ENCODE results near the gene C10orf90. TPM values are rescaled to one million over a fixed set of nuclear protein-coding genes. Genes with fewer than 3 reads are reported as not detected.

Gene C10orf90
- total and polyA plus RNA-seq, 2 of the 8 experiments (the other 6 are each of a cell fraction or from before 2014, with no cell fraction given) = 0.21 TPM; not detected in 1

- no peaks in the 10 kb centered on the region for H3K79me1 ChIP-seq (ENCODE audit: low read depth, low read length)
- no peak overlapping the region for H3K27ac ChIP-seq (ENCODE audit: low read depth, low read length)
- H3K79me2 ChIP-seq (ENCODE audit: control insufficient read depth in 1 of 2, insufficient read depth in 2 of 2, low read length in 2 of 2) = no peaks in the 10 kb centered on the region
- H3K14ac ChIP-seq (ENCODE audit: insufficient read length) = no peak overlapping the region
- no peak overlapping the region for H2BK20ac ChIP-seq (ENCODE audit: low read length)
- H3K9ac ChIP-seq (replicated peaks in 1 of 4; ENCODE audit: extremely low read depth in 1 of 4, low read depth in 3 of 4, low read length in 3 of 4) = no peak overlapping the region; a peak in 1 of 7 replicates
- H3K4me1 ChIP-seq (replicated peaks in 1 of 4; ENCODE audit: control insufficient read depth in 3 of 4, insufficient read depth in 4 of 4, low read length in 3 of 4) = no peaks in the 10 kb centered on the region
- DNase-seq (ENCODE audit: low read depth in 1 of 2, low spot score in 2 of 2) (peak in 1 of 2 experiments; percentile 31), FAIRE-seq (no peak)
- no peak overlapping the region for H4K8ac ChIP-seq (ENCODE audit: extremely low read depth, insufficient read depth, low read length)
- H4K91ac ChIP-seq (replicated peaks; ENCODE audit: insufficient read length, low read length) = no peak overlapping the region
- H2BK5ac ChIP-seq (ENCODE audit: low read depth, low read length) = no peak overlapping the region
- H3K36me3 ChIP-seq (ENCODE audit: control insufficient read depth in 2 of 4, insufficient read depth in 4 of 4, low read length in 3 of 4) = no peaks in the 10 kb centered on the region
- 93% methylated on average over 6 of the region's 6 CpGs; no CpG with 5 or more reads in 1 of the 2 experiments for WGBS, 2 experiments (ENCODE audit: extremely low coverage in 1 of 2, insufficient coverage in 1 of 2, insufficient read length in 1 of 2, insufficient replicate concordance in 2 of 2, low coverage in 1 of 2, low lambda C conversion rate in 2 of 2, missing lambda C conversion rate in 1 of 2)
- H3K56ac ChIP-seq (replicated peaks; ENCODE audit: insufficient read length, low read depth, low read length) = no peak overlapping the region
- H2BK12ac ChIP-seq (ENCODE audit: low read depth, low read length) = no peak overlapping the region
- no peak overlapping the region for H3K4ac ChIP-seq (replicated peaks; ENCODE audit: insufficient read length, low read depth, low read length)
- no peaks in the 10 kb centered on the region for H4K20me1 ChIP-seq (replicated peaks in 1 of 2; ENCODE audit: control insufficient read depth in 1 of 2, insufficient read depth in 2 of 2, low read length in 2 of 2)
- no peak overlapping the region for H2BK15ac ChIP-seq (ENCODE audit: low read length)
- no peak overlapping the region for H2BK120ac ChIP-seq (replicated peaks; ENCODE audit: low read depth, low read length)
- no peak overlapping the region for H3K4me2 ChIP-seq (ENCODE audit: insufficient read depth in 1 of 2, low read depth in 2 of 2, low read length in 2 of 2)
- H3K23me2 ChIP-seq (ENCODE audit: low read depth, low read length) = no peaks in the 10 kb centered on the region
- no peak overlapping the region for H3K18ac ChIP-seq (ENCODE audit: extremely low read depth, low read length)
- H3K27me3 ChIP-seq (replicated peaks in 1 of 4; ENCODE audit: control insufficient read depth in 3 of 4, extremely low read depth in 1 of 4, insufficient read depth in 3 of 4, low read length in 3 of 4) = no peaks in the 10 kb centered on the region
- no peak overlapping the region for H3K4me3 ChIP-seq (ENCODE audit: extremely low read depth in 1 of 4, insufficient read depth in 2 of 4, low read depth in 3 of 4, low read length in 4 of 4)
- H3K23ac ChIP-seq (ENCODE audit: insufficient read length) = no peak overlapping the region
- no peak overlapping the region for H4K5ac ChIP-seq (ENCODE audit: insufficient read length, low read depth, low read length)
- POLR2A ChIA-PET (ENCODE audit: partially characterized antibody) = no interaction called here
- H2AFZ ChIP-seq (ENCODE audit: low read length) = no peak overlapping the region
- CTCF ChIA-PET (ENCODE audit: partially characterized antibody) = interaction anchor here (0.6 to 1.7 kb wide), 2 partner anchors 9 to 545 kb away, joined by 3 read pairs; no protein-coding TSS in a partner anchor
- no peaks in the 10 kb centered on the region for H3K9me3 ChIP-seq (ENCODE audit: insufficient read depth in 2 of 2, low read depth in 1 of 2, low read length in 1 of 2)
- no peak overlapping the region for H2AK5ac ChIP-seq (ENCODE audit: low read depth, low read length)
- TF ChIP-seq JUN (IDR thresholded peaks at IDR 0.05; ENCODE audit: low read depth, low read length) = no peak
- TF ChIP-seq CBX8 (IDR thresholded peaks at IDR 0.05; ENCODE audit: borderline replicate concordance, low read depth, low read length) = no peak
- TF ChIP-seq ZNF274 (IDR thresholded peaks at IDR 0.05; ENCODE audit: borderline replicate concordance, extremely low read depth, low read length) = no peak
- TF ChIP-seq HDAC6 (IDR thresholded peaks at IDR 0.05; ENCODE audit: low read depth, low read length) = no peak
- TF ChIP-seq, protein P1, sequence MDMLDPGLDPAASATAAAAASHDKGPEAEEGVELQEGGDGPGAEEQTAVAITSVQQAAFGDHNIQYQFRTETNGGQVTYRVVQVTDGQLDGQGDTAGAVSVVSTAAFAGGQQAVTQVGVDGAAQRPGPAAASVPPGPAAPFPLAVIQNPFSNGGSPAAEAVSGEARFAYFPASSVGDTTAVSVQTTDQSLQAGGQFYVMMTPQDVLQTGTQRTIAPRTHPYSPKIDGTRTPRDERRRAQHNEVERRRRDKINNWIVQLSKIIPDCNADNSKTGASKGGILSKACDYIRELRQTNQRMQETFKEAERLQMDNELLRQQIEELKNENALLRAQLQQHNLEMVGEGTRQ (IDR thresholded peaks at IDR 0.05; ENCODE audit: low read length) = no peak
- TF ChIP-seq SP1 (IDR thresholded peaks at IDR 0.05; ENCODE audit: low read depth, low read length) = no peak
- TF ChIP-seq JUND (IDR thresholded peaks at IDR 0.05; ENCODE audit: low read length) = no peak
- TF ChIP-seq POLR2A (IDR thresholded peaks at IDR 0.05; ENCODE audit: control extremely low read depth in 1 of 2, low read depth in 2 of 2, low read length in 2 of 2) = no peak
- no peak for TF ChIP-seq CEBPB (IDR thresholded peaks at IDR 0.05; ENCODE audit: low read depth, low read length)
- no peak for TF ChIP-seq PHF8 (conservative IDR thresholded peaks at IDR 0.05; ENCODE audit: low read depth, low read length)
- no peak for TF ChIP-seq TAF7 (optimal IDR thresholded peaks at IDR 0.05; ENCODE audit: borderline replicate concordance, low read depth, low read length)
- TF ChIP-seq RAD21 (IDR thresholded peaks at IDR 0.05 in 1 of 2, conservative IDR thresholded peaks at IDR 0.05 in 1 of 2; ENCODE audit: low read depth in 2 of 2, low read length in 2 of 2) = no peak
- TF ChIP-seq KDM4A (IDR thresholded peaks at IDR 0.05; ENCODE audit: low read depth, low read length, severe bottlenecking) = no peak
- TF ChIP-seq SIN3A (conservative IDR thresholded peaks at IDR 0.05 in 1 of 2, IDR thresholded peaks at IDR 0.05 in 1 of 2; ENCODE audit: low read depth in 1 of 2, low read length in 2 of 2) = no peak
Observed at GRCh38 chr10:126478546-126478945, 191.9 kb downstream of the C10orf90 start.

All from H1 (cell line).